ENCODE measurements around the gene FAM83C.

FAM83C gene

DNA sequence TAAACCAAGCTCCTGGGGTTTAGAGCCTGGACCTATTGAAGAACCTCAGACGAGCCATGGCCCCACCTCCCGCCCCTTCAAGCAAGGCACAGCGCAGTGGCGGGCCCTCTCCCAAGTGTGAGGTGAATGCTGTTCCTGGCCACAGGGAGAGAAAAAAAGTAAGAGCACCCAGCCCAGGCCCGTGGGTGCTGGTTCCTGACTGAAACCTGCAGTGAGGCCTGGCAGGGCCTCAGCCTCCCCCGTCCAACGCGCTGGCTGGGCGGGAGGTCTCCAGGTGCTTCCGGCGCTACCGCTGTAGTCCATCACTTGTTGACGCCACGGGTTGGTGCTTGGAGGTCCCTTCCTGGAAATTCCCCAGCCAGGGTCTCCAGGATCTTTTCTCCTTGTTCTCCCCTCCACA lies 5.5 kb upstream of the FAM83C start:
- no peak for TF ChIP-seq ZNF274 (IDR thresholded peaks at IDR 0.05; ENCODE audit: low read depth, low read length)
- H3K4me3 ChIP-seq (ENCODE audit: low read length): no peak overlapping the region

DNA sequence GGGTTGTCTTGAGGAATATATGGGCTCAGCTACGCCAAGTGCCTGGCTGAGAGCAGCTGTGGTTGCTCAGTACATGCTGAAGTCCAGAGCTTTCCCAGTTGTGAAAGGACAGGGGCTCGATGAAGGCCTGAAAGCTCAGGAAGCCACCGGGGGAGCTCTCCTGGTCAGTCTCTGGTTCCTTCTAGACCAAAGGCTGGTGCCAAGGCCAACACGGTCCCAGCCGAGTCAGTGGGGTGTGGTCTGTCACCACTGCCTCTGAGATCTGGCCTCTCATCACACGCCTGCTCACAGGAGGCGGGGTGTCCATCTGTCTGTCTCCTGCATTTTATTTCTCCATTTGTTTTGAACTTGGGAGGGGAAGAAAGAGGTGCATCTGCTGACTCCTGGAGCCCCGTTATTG lies 4.9 kb upstream of the FAM83C start:
- no peak overlapping the region for H3K4me3 ChIP-seq (ENCODE audit: low read length)
- no peak for TF ChIP-seq ZNF274 (IDR thresholded peaks at IDR 0.05; ENCODE audit: low read depth, low read length)

- no peak for TF ChIP-seq ZNF274 (IDR thresholded peaks at IDR 0.05; ENCODE audit: low read depth, low read length)
- H3K4me3 ChIP-seq (ENCODE audit: low read length): no peak overlapping the region
These were observed 3.9 kb upstream of the FAM83C start for GRCh38 chr20:35296101-35296554.

- no peak overlapping the region for H3K4me3 ChIP-seq (ENCODE audit: low read length)
- no peak for TF ChIP-seq ZNF274 (IDR thresholded peaks at IDR 0.05; ENCODE audit: low read depth, low read length)
These were observed 3.4 kb upstream of the FAM83C start for GRCh38 chr20:35295674-35296073.

DNA sequence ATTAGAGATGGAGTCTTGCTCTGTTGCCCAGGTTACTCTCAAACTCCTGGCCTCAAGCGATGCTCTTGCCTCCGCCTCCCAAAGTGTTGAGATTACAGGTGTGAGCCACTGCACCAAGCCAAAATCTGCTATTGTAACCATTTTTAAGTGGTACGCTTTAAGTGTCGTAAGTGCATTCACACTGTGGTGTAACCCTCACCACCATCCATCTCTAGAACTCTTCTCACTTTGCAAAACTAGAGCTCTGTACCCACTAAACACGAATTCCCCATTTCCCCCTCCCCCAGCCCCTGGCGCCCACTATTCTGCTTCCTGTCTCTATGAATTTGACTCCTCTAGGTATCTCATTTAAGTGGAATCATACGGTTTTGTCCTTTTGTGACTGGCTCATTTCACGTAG lies 2.8 kb upstream of the FAM83C start:
- no peak for TF ChIP-seq ZNF274 (IDR thresholded peaks at IDR 0.05; ENCODE audit: low read depth, low read length)
- no peak overlapping the region for H3K4me3 ChIP-seq (ENCODE audit: low read length)

GRCh38 chr20:35294293-35294685 lies 2.1 kb upstream of the FAM83C start:
- H3K4me3 ChIP-seq (ENCODE audit: low read length): no peak overlapping the region
- no peak for TF ChIP-seq ZNF274 (IDR thresholded peaks at IDR 0.05; ENCODE audit: low read depth, low read length)

GRCh38 chr20:35293303-35294292 lies 1.4 kb upstream of the FAM83C start:
- H3K4me3 ChIP-seq (ENCODE audit: low read length): no peak overlapping the region
- no peak for TF ChIP-seq ZNF274 (IDR thresholded peaks at IDR 0.05; ENCODE audit: low read depth, low read length)

- no peak for TF ChIP-seq ZNF274 (IDR thresholded peaks at IDR 0.05; ENCODE audit: low read depth, low read length)
- H3K4me3 ChIP-seq (ENCODE audit: low read length): no peak overlapping the region
These were observed 470 bp upstream of the FAM83C start for GRCh38 chr20:35292504-35293285.

DNA sequence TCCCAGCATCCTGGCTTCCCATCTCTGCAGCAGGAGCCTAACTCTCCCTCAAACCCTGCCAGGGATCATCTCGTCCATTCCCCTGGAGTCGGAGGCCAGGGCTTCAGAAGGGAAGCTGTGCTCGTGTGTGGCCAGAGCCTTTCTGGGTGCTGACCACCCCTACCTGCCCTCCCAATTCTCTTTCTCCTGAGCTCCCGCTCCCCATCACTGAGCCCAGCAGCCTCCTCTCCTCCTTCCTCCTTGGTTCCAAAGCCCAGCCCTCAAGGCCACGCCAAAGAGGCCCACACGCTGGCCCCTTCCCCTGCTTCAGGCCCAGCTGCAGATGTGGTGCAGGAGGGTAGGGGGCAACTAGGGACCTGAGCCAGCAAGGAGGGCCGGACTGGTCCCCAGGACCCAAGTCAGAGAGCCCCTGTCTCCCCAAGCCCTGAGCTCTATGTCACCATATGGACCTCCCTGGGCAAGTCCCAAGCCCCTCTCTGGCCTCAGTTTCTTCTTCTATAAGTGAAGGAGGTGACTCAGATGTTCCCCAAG lies 1.3 kb downstream of the FAM83C start:
- TF ChIP-seq ZNF274 (IDR thresholded peaks at IDR 0.05; ENCODE audit: low read depth, low read length): no peak
- H3K4me3 ChIP-seq (ENCODE audit: low read length): no peak overlapping the region

GRCh38 chr20:35290186-35290886 lies 1.9 kb downstream of the FAM83C start:
- no peak for TF ChIP-seq ZNF274 (IDR thresholded peaks at IDR 0.05; ENCODE audit: low read depth, low read length)
- H3K4me3 ChIP-seq (ENCODE audit: low read length): no peak overlapping the region

- no peak overlapping the region for H3K4me3 ChIP-seq (ENCODE audit: low read length)
- no peak for TF ChIP-seq ZNF274 (IDR thresholded peaks at IDR 0.05; ENCODE audit: low read depth, low read length)
These were observed 3.7 kb downstream of the FAM83C start for GRCh38 chr20:35288325-35289060.

DNA sequence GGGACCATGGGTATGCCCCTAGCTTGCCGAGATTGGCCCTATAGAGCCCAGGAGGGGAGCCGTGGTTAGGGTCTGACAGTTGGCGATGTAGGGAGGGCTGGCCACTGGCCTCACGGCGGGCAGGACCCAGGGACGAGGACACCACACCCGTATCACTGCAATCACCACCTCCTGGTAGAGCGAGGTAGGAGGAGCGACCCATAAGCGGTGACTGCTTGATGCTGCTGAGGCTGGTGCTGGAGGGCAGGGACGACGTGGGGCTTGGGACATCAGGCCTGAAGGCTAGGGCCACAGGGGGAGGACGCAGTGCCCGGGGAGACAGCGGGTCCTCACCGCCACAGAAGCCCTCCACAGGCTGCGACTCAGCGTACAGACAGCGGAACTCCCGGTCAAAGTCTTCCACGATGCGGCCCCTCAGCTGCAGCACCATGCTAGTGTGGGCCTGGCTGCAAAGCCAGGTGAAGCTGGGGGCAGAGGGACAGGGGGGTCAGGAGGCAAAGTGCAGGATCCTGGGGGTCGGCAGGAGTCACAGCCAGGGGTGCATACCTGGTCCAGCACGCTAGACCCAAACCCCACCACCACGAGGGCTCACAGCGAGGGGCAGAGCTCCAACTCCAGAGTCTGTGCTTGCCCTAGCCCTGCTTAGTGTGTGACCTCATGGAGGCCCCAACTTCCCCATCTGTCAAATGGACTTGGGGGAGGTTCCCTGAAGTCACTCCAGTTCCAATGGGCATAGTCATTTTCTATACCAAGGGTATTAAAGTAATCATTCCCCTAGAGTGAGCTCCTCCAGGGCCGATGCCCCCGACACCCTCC lies 4.5 kb downstream of the FAM83C start:
- TF ChIP-seq ZNF274 (IDR thresholded peaks at IDR 0.05; ENCODE audit: low read depth, low read length): no peak
- H3K4me3 ChIP-seq (ENCODE audit: low read length): no peak overlapping the region

All from GM08714 (cell line).